Liver (tissue), 9 donors: ENCODE results near the gene FLT1. TPM values are rescaled to one million over a fixed set of nuclear protein-coding genes. Genes with fewer than 3 reads are reported as not detected.

Experiments
- DNase-seq: peaks from one replicate; pipeline ENCODE4 v3.0.0-alpha.2; 2017; ENCODE audit warnings: low spot score
- H3K27ac ChIP-seq, 2 donors: one replicate each; pipeline ENCODE4 v1.7.0; 2013; ENCODE audit warnings: inconsistent platforms in 2 of 2, low read length in 2 of 2, control low read depth in 1 of 2, low read depth in 1 of 2, mild to moderate bottlenecking in 1 of 2
- H3K27me3 ChIP-seq, 4 donors: one replicate each; pipeline versions ENCODE4 v1.6.1 to v1.7.0; 2013; ENCODE audit warnings: low read length in 3 of 4, inconsistent platforms in 1 of 4, mild to moderate bottlenecking in 1 of 4, moderate library complexity in 1 of 4; ENCODE audit not compliant: control insufficient read depth in 4 of 4, insufficient read depth in 4 of 4
- H3K36me3 ChIP-seq, 4 donors: one replicate each; pipeline versions ENCODE4 v1.6.1 to v1.7.0; 2013; ENCODE audit warnings: low read length in 3 of 4, mild to moderate bottlenecking in 3 of 4, low read depth in 1 of 4, moderate library complexity in 1 of 4; ENCODE audit not compliant: control insufficient read depth in 4 of 4, insufficient read depth in 3 of 4
- H3K4me1 ChIP-seq, 4 donors: one replicate each; pipeline versions ENCODE4 v1.6.1 to v1.7.0; 2013; ENCODE audit warnings: low read length in 3 of 4, mild to moderate bottlenecking in 3 of 4, moderate library complexity in 1 of 4; ENCODE audit not compliant: control insufficient read depth in 4 of 4, insufficient read depth in 4 of 4
- H3K4me3 ChIP-seq, 3 donors: one replicate each; pipeline versions ENCODE4 v1.6.1 to v1.7.0; 2013; ENCODE audit warnings: low read length in 3 of 3, control low read depth in 1 of 3, low read depth in 1 of 3, mild to moderate bottlenecking in 1 of 3
- H3K9ac ChIP-seq, 2 donors: one replicate each; pipeline ENCODE4 v1.7.0; 2013; ENCODE audit warnings: low read length in 2 of 2, mild to moderate bottlenecking in 2 of 2, moderate library complexity in 2 of 2, control low read depth in 1 of 2, low read depth in 1 of 2
- H3K9me3 ChIP-seq, 4 donors: one replicate each; pipeline versions ENCODE4 v1.6.1 to v1.7.0; 2013; ENCODE audit warnings: low read length in 3 of 4; ENCODE audit not compliant: control insufficient read depth in 4 of 4
- EGR1 ChIP-seq, 2 donors: IDR thresholded peaks; 2 replicates each; pipeline ENCODE4 v1.6.1; 2016 to 2018; ENCODE audit warnings: antibody characterized with exemption in 2 of 2, low read depth in 2 of 2
- FOXA2 ChIP-seq: IDR thresholded peaks from 2 replicates; pipeline ENCODE4 v1.6.1; 2016; ENCODE audit warnings: antibody characterized with exemption
- HNF4A ChIP-seq, 2 donors: conservative IDR thresholded peaks; 2 replicates each; pipeline ENCODE4 v1.6.1; 2016; ENCODE audit warnings: antibody characterized with exemption in 2 of 2, mild to moderate bottlenecking in 2 of 2
- JUND ChIP-seq, 2 donors: IDR thresholded peaks; 2 replicates each; pipeline ENCODE4 v1.6.1; 2016; ENCODE audit warnings: antibody characterized with exemption in 2 of 2
- NR2F2 ChIP-seq: IDR thresholded peaks from 2 replicates; pipeline ENCODE4 v1.6.1; 2016; ENCODE audit warnings: antibody characterized with exemption
- RAD21 ChIP-seq, 2 donors: IDR thresholded peaks; 2 replicates each; pipeline ENCODE4 v1.6.1; 2016; ENCODE audit warnings: antibody characterized with exemption in 2 of 2, mild to moderate bottlenecking in 2 of 2
- RXRA ChIP-seq, 2 donors: IDR thresholded peaks; 2 replicates each; pipeline ENCODE4 v1.6.1; 2017 to 2018; ENCODE audit warnings: antibody characterized with exemption in 2 of 2, mild to moderate bottlenecking in 1 of 2
- SP1 ChIP-seq: IDR thresholded peaks from 2 replicates; pipeline ENCODE4 v1.6.1; 2018; ENCODE audit warnings: antibody characterized with exemption, mild to moderate bottlenecking
- TAF1 ChIP-seq: conservative IDR thresholded peaks from 2 replicates; pipeline ENCODE4 v1.6.1; 2016; ENCODE audit warnings: antibody characterized with exemption, mild to moderate bottlenecking
- YY1 ChIP-seq: IDR thresholded peaks from 2 replicates; pipeline ENCODE4 v1.6.1; 2016; ENCODE audit warnings: antibody characterized with exemption, mild to moderate bottlenecking
- WGBS: extraction: QIAGEN DNeasy Blood & Tissue Kit; methylation state at CpG from one replicate; pipeline ENCODE4 v1.1.7; 2013; 5-methylcytosine and 5-hydroxymethylcytosine counted together
- polyA plus RNA-seq, 2 donors: library from polyadenylated mRNA; stranded (reverse) in 1 of 2; unstranded in 1 of 2; fragments of 200-250 nt in 1 of 2; fragments of >200 nt in 1 of 2; fragmentation: Nextera tagmentation in 1 of 2; extraction: Ambion mirVana in 1 of 2; gene quantifications; one replicate each; pipeline versions ENCODE4 v1.2.1 to v1.2.3, GENCODE V29; 2013 to 2015
- total RNA-seq, 2 donors: library from RNA; depleted of rRNA; stranded (reverse); fragments of >200 nt; gene quantifications; one replicate each; pipeline ENCODE4 v1.2.3, GENCODE V29; 2014
- TF ChIP-seq, protein P1 (sequence below): IDR thresholded peaks from 2 replicates; pipeline ENCODE4 v1.6.1; 2016; ENCODE audit warnings: antibody characterized with exemption, mild to moderate bottlenecking
- TF ChIP-seq, protein P2 (sequence below): fragments of 150-350 bp; IDR thresholded peaks from 2 replicates; pipeline ENCODE4 v1.5.1; 2017; ENCODE audit warnings: improper control_type of control experiment, low read depth, low read length; ENCODE audit not compliant: missing input control
- TF ChIP-seq, protein P3 (sequence below): IDR thresholded peaks from 2 replicates; pipeline ENCODE4 v1.6.1; 2016; ENCODE audit warnings: antibody characterized with exemption
- donor health status: healthy.
- donor health status: healthy.
- donor health status: healthy.
- donor health status: healthy.
- donor health status: healthy.

Gene FLT1
- total and polyA plus RNA-seq, 4 donors: 4.1 to 19.7 (median 9.3) TPM

DNA sequence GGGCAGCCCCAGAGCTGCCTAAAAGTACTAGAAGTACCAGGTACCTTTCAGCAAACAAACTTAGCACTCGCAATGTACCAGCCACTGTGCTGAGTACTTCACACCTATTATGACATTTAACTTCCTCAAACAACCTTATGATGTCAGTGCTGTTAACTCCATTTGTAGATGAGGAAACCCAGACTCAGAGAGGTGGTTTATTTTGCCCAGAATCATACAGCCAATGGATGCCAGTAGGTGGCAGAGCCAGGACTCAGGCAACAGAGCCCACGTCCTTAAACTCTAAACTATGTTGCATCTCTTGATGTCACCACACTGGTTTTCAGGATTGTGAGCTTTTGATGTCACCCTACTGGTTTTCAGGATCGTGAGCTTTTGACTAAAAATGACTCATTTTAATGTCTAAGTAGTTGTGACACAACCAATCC is 78.9 kb downstream of the FLT1 start:
- WGBS: 60% methylated on average over 3 of the region's 3 CpGs
- no peak overlapping the region for H3K9ac ChIP-seq
- no peak overlapping the region for H3K4me3 ChIP-seq

DNA sequence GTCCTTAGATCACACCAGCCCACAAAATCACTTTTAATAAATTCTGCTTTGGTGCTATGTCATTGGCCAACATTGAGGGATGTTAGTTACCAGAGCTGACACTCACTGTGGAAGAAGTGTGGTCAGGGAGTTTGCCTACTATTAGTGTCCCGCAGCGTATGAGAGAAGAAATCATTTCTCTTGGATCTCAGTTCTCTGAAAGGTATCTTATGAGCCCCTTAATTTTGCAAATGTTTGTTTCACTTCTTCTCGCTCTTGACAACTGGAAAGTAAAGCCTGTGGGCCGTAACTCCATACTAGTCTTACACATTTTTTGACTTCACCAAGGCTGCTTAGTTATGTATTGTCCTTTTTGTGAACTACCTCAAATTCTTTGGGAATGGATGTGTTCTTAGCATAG is 80.9 kb downstream of the FLT1 start:
- Histone ChIP-seq H3K4me3 (no peak overlapping the region), H3K4me1 (no peaks in the 10 kb centered on the region), H3K27me3 (peaks cover 0 to 2% (median 0%) of the 10 kb centered on the region in 4 donors), H3K36me3 (no peaks in the 10 kb centered on the region), H3K27ac (no peak overlapping the region), H3K9ac (no peak overlapping the region), H3K9me3 (no peaks in the 10 kb centered on the region)
- 94% methylated on average over 4 of the region's 4 CpGs for WGBS
- no peak for DNase-seq
- TF ChIP-seq JUND (IDR thresholded peaks at IDR 0.05) (no peak), TAF1 (no peak), RAD21 (IDR thresholded peaks at IDR 0.05) (no peak), EGR1 (IDR thresholded peaks at IDR 0.05; ENCODE audit: low read depth in 2 of 2) (no peak), HNF4A (conservative IDR thresholded peaks at IDR 0.05) (no peak)
- TF ChIP-seq, protein P1, sequence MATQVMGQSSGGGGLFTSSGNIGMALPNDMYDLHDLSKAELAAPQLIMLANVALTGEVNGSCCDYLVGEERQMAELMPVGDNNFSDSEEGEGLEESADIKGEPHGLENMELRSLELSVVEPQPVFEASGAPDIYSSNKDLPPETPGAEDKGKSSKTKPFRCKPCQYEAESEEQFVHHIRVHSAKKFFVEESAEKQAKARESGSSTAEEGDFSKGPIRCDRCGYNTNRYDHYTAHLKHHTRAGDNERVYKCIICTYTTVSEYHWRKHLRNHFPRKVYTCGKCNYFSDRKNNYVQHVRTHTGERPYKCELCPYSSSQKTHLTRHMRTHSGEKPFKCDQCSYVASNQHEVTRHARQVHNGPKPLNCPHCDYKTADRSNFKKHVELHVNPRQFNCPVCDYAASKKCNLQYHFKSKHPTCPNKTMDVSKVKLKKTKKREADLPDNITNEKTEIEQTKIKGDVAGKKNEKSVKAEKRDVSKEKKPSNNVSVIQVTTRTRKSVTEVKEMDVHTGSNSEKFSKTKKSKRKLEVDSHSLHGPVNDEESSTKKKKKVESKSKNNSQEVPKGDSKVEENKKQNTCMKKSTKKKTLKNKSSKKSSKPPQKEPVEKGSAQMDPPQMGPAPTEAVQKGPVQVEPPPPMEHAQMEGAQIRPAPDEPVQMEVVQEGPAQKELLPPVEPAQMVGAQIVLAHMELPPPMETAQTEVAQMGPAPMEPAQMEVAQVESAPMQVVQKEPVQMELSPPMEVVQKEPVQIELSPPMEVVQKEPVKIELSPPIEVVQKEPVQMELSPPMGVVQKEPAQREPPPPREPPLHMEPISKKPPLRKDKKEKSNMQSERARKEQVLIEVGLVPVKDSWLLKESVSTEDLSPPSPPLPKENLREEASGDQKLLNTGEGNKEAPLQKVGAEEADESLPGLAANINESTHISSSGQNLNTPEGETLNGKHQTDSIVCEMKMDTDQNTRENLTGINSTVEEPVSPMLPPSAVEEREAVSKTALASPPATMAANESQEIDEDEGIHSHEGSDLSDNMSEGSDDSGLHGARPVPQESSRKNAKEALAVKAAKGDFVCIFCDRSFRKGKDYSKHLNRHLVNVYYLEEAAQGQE: no peak
- TF ChIP-seq, protein P2, sequence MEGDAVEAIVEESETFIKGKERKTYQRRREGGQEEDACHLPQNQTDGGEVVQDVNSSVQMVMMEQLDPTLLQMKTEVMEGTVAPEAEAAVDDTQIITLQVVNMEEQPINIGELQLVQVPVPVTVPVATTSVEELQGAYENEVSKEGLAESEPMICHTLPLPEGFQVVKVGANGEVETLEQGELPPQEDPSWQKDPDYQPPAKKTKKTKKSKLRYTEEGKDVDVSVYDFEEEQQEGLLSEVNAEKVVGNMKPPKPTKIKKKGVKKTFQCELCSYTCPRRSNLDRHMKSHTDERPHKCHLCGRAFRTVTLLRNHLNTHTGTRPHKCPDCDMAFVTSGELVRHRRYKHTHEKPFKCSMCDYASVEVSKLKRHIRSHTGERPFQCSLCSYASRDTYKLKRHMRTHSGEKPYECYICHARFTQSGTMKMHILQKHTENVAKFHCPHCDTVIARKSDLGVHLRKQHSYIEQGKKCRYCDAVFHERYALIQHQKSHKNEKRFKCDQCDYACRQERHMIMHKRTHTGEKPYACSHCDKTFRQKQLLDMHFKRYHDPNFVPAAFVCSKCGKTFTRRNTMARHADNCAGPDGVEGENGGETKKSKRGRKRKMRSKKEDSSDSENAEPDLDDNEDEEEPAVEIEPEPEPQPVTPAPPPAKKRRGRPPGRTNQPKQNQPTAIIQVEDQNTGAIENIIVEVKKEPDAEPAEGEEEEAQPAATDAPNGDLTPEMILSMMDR: no peak

More for the DNA sequence above, 78.9 kb downstream of the FLT1 start:
- no peak overlapping the region for H3K27ac ChIP-seq
- H3K36me3 ChIP-seq: no peaks in the 10 kb centered on the region
- peaks cover 0 to 2% (median 0%) of the 10 kb centered on the region in 4 donors for H3K27me3 ChIP-seq
- H3K9me3 ChIP-seq: no peaks in the 10 kb centered on the region
- no peak for DNase-seq
- no peaks in the 10 kb centered on the region for H3K4me1 ChIP-seq
- TF ChIP-seq SP1 (no peak), YY1 (no peak), FOXA2 (no peak), HNF4A (conservative IDR thresholded peaks at IDR 0.05) (no peak), TAF1 (no peak), JUND (IDR thresholded peaks at IDR 0.05) (no peak), RXRA (IDR thresholded peaks at IDR 0.05) (no peak), NR2F2 (no peak)
- TF ChIP-seq, protein P2: no peak
- TF ChIP-seq, protein P3, sequence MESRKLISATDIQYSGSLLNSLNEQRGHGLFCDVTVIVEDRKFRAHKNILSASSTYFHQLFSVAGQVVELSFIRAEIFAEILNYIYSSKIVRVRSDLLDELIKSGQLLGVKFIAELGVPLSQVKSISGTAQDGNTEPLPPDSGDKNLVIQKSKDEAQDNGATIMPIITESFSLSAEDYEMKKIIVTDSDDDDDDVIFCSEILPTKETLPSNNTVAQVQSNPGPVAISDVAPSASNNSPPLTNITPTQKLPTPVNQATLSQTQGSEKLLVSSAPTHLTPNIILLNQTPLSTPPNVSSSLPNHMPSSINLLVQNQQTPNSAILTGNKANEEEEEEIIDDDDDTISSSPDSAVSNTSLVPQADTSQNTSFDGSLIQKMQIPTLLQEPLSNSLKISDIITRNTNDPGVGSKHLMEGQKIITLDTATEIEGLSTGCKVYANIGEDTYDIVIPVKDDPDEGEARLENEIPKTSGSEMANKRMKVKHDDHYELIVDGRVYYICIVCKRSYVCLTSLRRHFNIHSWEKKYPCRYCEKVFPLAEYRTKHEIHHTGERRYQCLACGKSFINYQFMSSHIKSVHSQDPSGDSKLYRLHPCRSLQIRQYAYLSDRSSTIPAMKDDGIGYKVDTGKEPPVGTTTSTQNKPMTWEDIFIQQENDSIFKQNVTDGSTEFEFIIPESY: no peak
- TF ChIP-seq, protein P1: no peak
